Prostate gland (tissue), 2 donors: ENCODE results near the gene CDH16. TPM values are rescaled to one million over a fixed set of nuclear protein-coding genes. Genes with fewer than 3 reads are reported as not detected.

Experiments used
- DNase-seq: peaks from one replicate; pipeline ENCODE4 v3.0.0-alpha.2; 2019; ENCODE audit warnings: low spot score
- H3K27ac ChIP-seq, 2 donors: fragments of 200-600 bp; sonication (generic); 2 replicates each; pipeline ENCODE4 v1.5.1; 2017 to 2019
- H3K27me3 ChIP-seq: fragments of 200-600 bp; sonication (generic); replicated peaks from 2 replicates; pipeline ENCODE4 v1.5.1; 2019; ENCODE audit not compliant: insufficient read depth
- H3K36me3 ChIP-seq, 2 donors: fragments of 200-600 bp; sonication (generic); 1 replicate in 1 of 2; 2 replicates in 1 of 2; pipeline versions ENCODE4 v1.5.1 to v1.8.1; 2017 to 2019
- H3K4me1 ChIP-seq: fragments of 200-600 bp; sonication (generic); replicated peaks from 2 replicates; pipeline ENCODE4 v1.5.1; 2019
- H3K4me3 ChIP-seq, 2 donors: fragments of 200-600 bp; sonication (generic); 2 replicates each; pipeline ENCODE4 v1.5.1; 2017 to 2019
- H3K9me3 ChIP-seq: fragments of 200-600 bp; sonication (generic); 2 replicates; pipeline ENCODE4 v1.5.1; 2017
- CTCF ChIP-seq, 4 experiments: fragments of 200-600 bp in 2 of 4; fragments of 450-650 bp in 2 of 4; sonication (generic) in 2 of 4; IDR thresholded peaks; 1 replicate in 3 of 4; 2 replicates in 1 of 4; pipeline ENCODE4 v1.5.1; 2016 to 2019; ENCODE audit warnings: antibody characterized with exemption in 4 of 4, mild to moderate bottlenecking in 2 of 4, moderate library complexity in 2 of 4
- POLR2A ChIP-seq: fragments of 450-650 bp; IDR thresholded peaks from one replicate; pipeline ENCODE4 v1.6.1; 2016; ENCODE audit warnings: antibody characterized with exemption, mild to moderate bottlenecking
- POLR2AphosphoS5 ChIP-seq: sonication (generic); formaldehyde crosslinking; IDR thresholded peaks from one replicate; pipeline ENCODE4 v1.6.1; 2017; ENCODE audit warnings: antibody characterized with exemption
- WGBS: methylation state at CpG from one replicate; pipeline ENCODE4 v1.1.5; 2018; 5-methylcytosine and 5-hydroxymethylcytosine counted together
- intact Hi-C: fragments of 100-400 bp; cut with DNase I; formaldehyde crosslinking; loops from one replicate; pipeline ENCODE4 v1.14.2; 2022
- total RNA-seq, 2 donors: library from RNA; depleted of rRNA; stranded (reverse); fragments of >200 nt; gene quantifications; one replicate each; pipeline ENCODE4 v1.1.0, GENCODE V29; 2016

CDH16 gene
- total RNA-seq, 2 donors from 2014 or later = not detected

- Histone ChIP-seq H3K4me1 (peaks cover 12% of the 10 kb centered on the region), H3K4me3 (no peak overlapping the region), H3K27me3 (no peaks in the 10 kb centered on the region), H3K36me3 (no peaks in the 10 kb centered on the region), H3K9me3 (no peaks in the 10 kb centered on the region), H3K27ac (no peak overlapping the region)
- WGBS = 90% methylated on average over 8 of the region's 8 CpGs
- DNase-seq = no peak
- no peak for TF ChIP-seq POLR2AphosphoS5
- no peak for TF ChIP-seq POLR2A
- TF ChIP-seq CTCF (IDR thresholded peaks at IDR 0.05) = no peak
- intact Hi-C loops = no loop called here
Observed at GRCh38 chr16:66927918-66928649, 9.4 kb upstream of the CDH16 start.

GRCh38 chr16:66926961-66927436 lies 8.3 kb upstream of the CDH16 start:
- WGBS = 58% methylated on average over 3 of the region's 3 CpGs
- intact Hi-C loops = no loop called here
- Histone ChIP-seq H3K27ac (no peak overlapping the region), H3K9me3 (no peaks in the 10 kb centered on the region), H3K36me3 (no peaks in the 10 kb centered on the region), H3K27me3 (no peaks in the 10 kb centered on the region), H3K4me1 (peaks cover 5% of the 10 kb centered on the region), H3K4me3 (no peak overlapping the region)
- TF ChIP-seq POLR2AphosphoS5 (no peak), POLR2A (no peak), CTCF (IDR thresholded peaks at IDR 0.05) (no peak)
- DNase-seq = no peak

GRCh38 chr16:66926171-66926947 lies 7.7 kb upstream of the CDH16 start:
- Histone ChIP-seq H3K27me3 (no peaks in the 10 kb centered on the region), H3K27ac (peak overlapping the region; percentile 56 to 68), H3K4me1 (peaks cover 5% of the 10 kb centered on the region), H3K9me3 (no peaks in the 10 kb centered on the region), H3K36me3 (no peaks in the 10 kb centered on the region), H3K4me3 (no peak overlapping the region)
- no peak for DNase-seq
- intact Hi-C loops = no loop called here
- TF ChIP-seq CTCF (IDR thresholded peaks at IDR 0.05) (no peak), POLR2AphosphoS5 (no peak), POLR2A (no peak)
- 57% methylated on average over 5 of the region's 5 CpGs for WGBS

GRCh38 chr16:66925322-66925840 lies 6.7 kb upstream of the CDH16 start, which contains the start of gene RRAD:
Gene RRAD (minus strand): TSS chr16:66925535. CDS start chr16:66925179, 356 bp downstream.
- Histone ChIP-seq H3K4me1 (peaks cover 5% of the 10 kb centered on the region), H3K9me3 (no peaks in the 10 kb centered on the region), H3K36me3 (no peaks in the 10 kb centered on the region), H3K27me3 (no peaks in the 10 kb centered on the region), H3K27ac (peak within 1 kb of the TSS; percentile 56 to 68), H3K4me3 (peak within 1 kb of the TSS; percentile 31 to 36)
- 6% methylated on average over 37 of the region's 42 CpGs for whole genome bisulfite sequencing
- DNase-seq = no peak
- intact Hi-C loops = loop anchor here (1.0 kb wide), 1 partner anchor 27 kb away; no protein-coding TSS in a partner anchor
- TF ChIP-seq CTCF (IDR thresholded peaks at IDR 0.05) = no peak
- no peak for TF ChIP-seq POLR2A
- no peak for TF ChIP-seq POLR2AphosphoS5
